Brain microvascular endothelial cell (primary cell): ENCODE data around the gene DUSP28.

Experiments
- DNase-seq: peaks from one replicate; pipeline ENCODE4 v3.0.0-alpha.2; 2020
- H3K27ac ChIP-seq: fragments of 250-450 bp; sonication (Bioruptor Pico); 2 replicates; pipeline ENCODE4 v1.5.1; 2020; ENCODE audit warnings: mild to moderate bottlenecking, moderate library complexity
- H3K27me3 ChIP-seq: fragments of 250-450 bp; sonication (Bioruptor Pico); replicated peaks from 2 replicates; pipeline ENCODE4 v1.5.1; 2020; ENCODE audit warnings: mild to moderate bottlenecking
- H3K36me3 ChIP-seq: fragments of 250-450 bp; sonication (Bioruptor Pico); replicated peaks from 2 replicates; pipeline ENCODE4 v1.5.1; 2020; ENCODE audit warnings: mild to moderate bottlenecking
- H3K4me3 ChIP-seq: 2 replicates; pipeline ENCODE4 v1.5.1; 2011; ENCODE audit warnings: low read depth, mild to moderate bottlenecking, control low read depth, low read length, moderate library complexity
- in situ Hi-C: cut with HindIII; loops from 2 replicates; pipeline ENCODE4 v1.10.0; 2017; ENCODE audit warnings: low sequenced_read_pairs, low pct_ligation_motif_present
- TF ChIP-seq, protein P1 (sequence below): IDR thresholded peaks from 2 replicates; pipeline ENCODE4 v1.5.1; 2011; ENCODE audit warnings: low read depth, mild to moderate bottlenecking, moderate library complexity, low read length, control low read depth, inconsistent platforms; ENCODE audit errors: missing control alignments

DUSP28 gene

DNA sequence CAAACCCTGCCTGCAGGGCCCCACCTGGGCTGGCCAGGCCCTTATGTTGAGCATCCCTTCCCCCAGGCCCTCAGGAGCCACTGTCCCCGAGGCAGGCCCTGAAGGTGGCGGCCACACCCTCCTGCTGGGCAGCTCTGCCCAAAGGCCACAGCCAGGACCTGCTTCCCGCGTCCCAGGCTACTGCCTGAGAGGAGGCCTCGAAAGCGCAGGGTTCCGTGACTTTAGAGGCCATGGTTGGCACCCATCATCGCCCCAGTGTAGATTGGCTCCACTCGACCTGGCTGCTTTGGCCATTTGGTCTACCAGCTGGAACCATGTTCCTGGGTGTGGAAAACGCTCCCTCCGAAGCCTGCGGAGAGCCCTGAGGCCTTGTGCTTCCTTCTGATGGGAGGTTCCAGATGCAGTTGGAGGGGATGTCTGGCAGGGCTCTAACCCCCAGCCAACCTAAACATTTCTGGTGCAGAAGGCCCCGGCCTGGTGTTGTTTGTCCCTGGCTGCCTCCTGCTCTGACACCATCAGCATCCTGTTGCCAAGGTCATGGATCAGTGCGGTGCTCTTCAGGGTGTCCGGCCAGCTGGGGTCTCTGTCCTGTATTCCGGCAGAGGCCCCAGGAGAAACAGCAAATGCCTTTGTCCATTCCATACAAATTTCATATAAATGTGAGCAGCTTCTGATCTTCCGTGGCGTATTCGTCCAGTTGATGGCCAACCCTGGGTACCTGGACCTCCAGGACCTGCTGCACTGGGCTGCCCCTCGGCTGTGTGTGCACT, 41.1 kb downstream of the DUSP28 start:
- in situ Hi-C loops, result no loop called here
- no peak overlapping the region for H3K27ac ChIP-seq
- TF ChIP-seq, protein P1, sequence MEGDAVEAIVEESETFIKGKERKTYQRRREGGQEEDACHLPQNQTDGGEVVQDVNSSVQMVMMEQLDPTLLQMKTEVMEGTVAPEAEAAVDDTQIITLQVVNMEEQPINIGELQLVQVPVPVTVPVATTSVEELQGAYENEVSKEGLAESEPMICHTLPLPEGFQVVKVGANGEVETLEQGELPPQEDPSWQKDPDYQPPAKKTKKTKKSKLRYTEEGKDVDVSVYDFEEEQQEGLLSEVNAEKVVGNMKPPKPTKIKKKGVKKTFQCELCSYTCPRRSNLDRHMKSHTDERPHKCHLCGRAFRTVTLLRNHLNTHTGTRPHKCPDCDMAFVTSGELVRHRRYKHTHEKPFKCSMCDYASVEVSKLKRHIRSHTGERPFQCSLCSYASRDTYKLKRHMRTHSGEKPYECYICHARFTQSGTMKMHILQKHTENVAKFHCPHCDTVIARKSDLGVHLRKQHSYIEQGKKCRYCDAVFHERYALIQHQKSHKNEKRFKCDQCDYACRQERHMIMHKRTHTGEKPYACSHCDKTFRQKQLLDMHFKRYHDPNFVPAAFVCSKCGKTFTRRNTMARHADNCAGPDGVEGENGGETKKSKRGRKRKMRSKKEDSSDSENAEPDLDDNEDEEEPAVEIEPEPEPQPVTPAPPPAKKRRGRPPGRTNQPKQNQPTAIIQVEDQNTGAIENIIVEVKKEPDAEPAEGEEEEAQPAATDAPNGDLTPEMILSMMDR, result no peak
- no peak overlapping the region for H3K4me3 ChIP-seq
- no peak for DNase-seq
- H3K36me3 ChIP-seq, result peaks cover 4% of the 10 kb centered on the region
- H3K27me3 ChIP-seq, result no peaks in the 10 kb centered on the region

GRCh38 chr2:240601831-240602160, 41.6 kb downstream of the DUSP28 start:
- in situ Hi-C loops, result no loop called here
- peaks cover 2% of the 10 kb centered on the region for H3K36me3 ChIP-seq
- TF ChIP-seq, protein P1, result no peak
- DNase-seq, result no peak
- H3K4me3 ChIP-seq, result no peak overlapping the region
- H3K27me3 ChIP-seq, result no peaks in the 10 kb centered on the region
- H3K27ac ChIP-seq, result no peak overlapping the region

DNA sequence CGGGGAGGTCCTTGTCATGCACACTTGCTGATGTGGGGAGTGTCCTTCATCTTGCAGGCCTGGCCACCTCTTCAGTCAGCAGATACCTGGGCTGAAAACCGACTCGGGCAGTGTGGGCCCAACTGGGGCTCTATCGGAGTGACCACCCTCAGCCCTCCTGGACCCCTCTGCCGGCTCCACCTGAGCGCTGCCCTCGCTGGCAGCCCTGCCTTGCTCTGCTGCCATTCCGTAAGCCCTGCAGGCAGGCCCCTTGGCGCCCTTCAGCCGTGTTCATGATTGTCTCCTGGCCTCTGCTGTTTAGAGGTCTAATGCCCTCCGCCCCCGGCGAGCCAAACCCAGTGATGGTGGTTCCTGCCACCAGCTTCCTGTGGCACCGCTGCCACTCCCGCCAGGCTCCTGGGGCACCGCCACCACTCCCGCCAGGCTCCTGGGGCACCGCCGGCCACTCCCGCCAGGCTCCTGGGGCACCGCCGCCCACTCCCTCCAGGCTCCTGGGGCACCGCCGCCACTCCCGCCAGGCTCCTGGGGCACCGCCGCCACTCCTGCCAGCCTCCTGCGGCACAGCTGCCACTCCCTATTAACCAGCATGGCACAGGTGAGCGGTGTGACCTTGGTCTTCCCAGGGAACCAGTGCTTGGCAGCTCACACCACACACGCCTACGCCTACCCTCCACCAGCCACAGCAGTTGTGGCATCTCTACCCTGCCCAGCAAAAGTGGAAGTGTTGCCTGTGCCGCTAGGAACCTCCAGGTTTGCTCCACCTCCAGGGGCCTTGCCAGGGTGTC, 42.3 kb downstream of the DUSP28 start:
- Histone ChIP-seq H3K27ac (no peak overlapping the region), H3K27me3 (no peaks in the 10 kb centered on the region), H3K4me3 (no peak overlapping the region), H3K36me3 (peaks cover 2% of the 10 kb centered on the region)
- in situ Hi-C loops, result no loop called here
- TF ChIP-seq, protein P1, result no peak
- no peak for DNase-seq

GRCh38 chr2:240603081-240603835, 43.1 kb downstream of the DUSP28 start:
- TF ChIP-seq, protein P1, result no peak
- no peak for DNase-seq
- no peak overlapping the region for H3K27ac ChIP-seq
- H3K4me3 ChIP-seq, result no peak overlapping the region
- no peaks in the 10 kb centered on the region for H3K36me3 ChIP-seq
- H3K27me3 ChIP-seq, result no peaks in the 10 kb centered on the region
- in situ Hi-C loops, result no loop called here

DNA sequence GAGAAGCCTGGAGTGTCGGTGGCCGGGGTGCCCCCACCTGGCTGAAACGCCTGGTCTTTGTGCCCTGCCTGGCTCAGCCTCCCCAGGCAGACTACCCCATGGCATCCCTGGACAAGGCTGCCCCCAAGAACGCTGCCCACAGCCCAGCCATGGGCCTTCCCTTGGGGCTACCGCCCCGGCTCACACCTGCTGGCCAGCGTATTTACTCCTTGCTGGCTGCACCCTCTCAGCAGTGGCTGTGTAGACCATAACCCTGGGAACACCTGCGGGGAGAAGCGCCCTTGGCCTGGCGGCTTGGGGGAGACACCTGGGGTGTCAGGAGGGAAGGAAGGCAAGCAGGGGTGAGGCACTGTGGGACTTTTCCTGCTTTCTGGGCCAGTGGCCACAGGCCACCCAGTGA, 43.7 kb downstream of the DUSP28 start:
- Histone ChIP-seq H3K4me3 (no peak overlapping the region), H3K27me3 (no peaks in the 10 kb centered on the region), H3K36me3 (no peaks in the 10 kb centered on the region), H3K27ac (no peak overlapping the region)
- TF ChIP-seq, protein P1, result no peak
- in situ Hi-C loops, result no loop called here
- no peak for DNase-seq
